Sigmoid colon (tissue), 7 donors: ENCODE results near the gene FBLN1. TPM values are rescaled to one million over a fixed set of nuclear protein-coding genes. Genes with fewer than 3 reads are reported as not detected.
"Not testable (repeated sequence)": the region's sequence is repeated elsewhere in the genome, so short reads cannot be mapped to it uniquely, and the experiment has no call there.

ENCODE experiments used
- DNase-seq: peaks from one replicate; pipeline ENCODE4 v3.0.0-alpha.2; 2019
- H3K27ac ChIP-seq, 4 donors: fragments of 200-600 bp; sonication (generic); one replicate each; pipeline ENCODE4 v1.5.1; 2016 to 2019; ENCODE audit warnings: mild to moderate bottlenecking in 1 of 4
- H3K27me3 ChIP-seq, 3 donors: fragments of 200-600 bp; sonication (generic); one replicate each; pipeline ENCODE4 v1.5.1; 2019; ENCODE audit warnings: mild to moderate bottlenecking in 1 of 3
- H3K36me3 ChIP-seq, 4 donors: fragments of 200-600 bp; sonication (generic); one replicate each; pipeline ENCODE4 v1.5.1; 2016 to 2019
- H3K4me1 ChIP-seq, 4 donors: fragments of 200-600 bp; sonication (generic); one replicate each; pipeline ENCODE4 v1.5.1; 2017 to 2019
- H3K4me3 ChIP-seq, 4 donors: fragments of 200-600 bp; sonication (generic); one replicate each; pipeline ENCODE4 v1.5.1; 2017 to 2019; ENCODE audit warnings: mild to moderate bottlenecking in 2 of 4, moderate library complexity in 1 of 4
- H3K9me3 ChIP-seq, 4 donors: fragments of 200-600 bp in 3 of 4; sonication (generic) in 3 of 4; one replicate each; pipeline versions ENCODE4 v1.5.1 to v1.6.1; 2013 to 2019
- CTCF ChIP-seq, 4 experiments: fragments of 450-650 bp in 3 of 4; fragments of 200-600 bp in 1 of 4; IDR thresholded peaks; one replicate each; pipeline ENCODE4 v1.5.1; 2016 to 2019; ENCODE audit warnings: antibody characterized with exemption in 4 of 4, mild to moderate bottlenecking in 3 of 4, moderate library complexity in 2 of 4
- EP300 ChIP-seq, 4 donors: sonication (generic); formaldehyde crosslinking; IDR thresholded peaks; one replicate each; pipeline ENCODE4 v1.6.1; 2017; ENCODE audit warnings: antibody characterized with exemption in 4 of 4
- POLR2A ChIP-seq, 2 donors: fragments of 450-650 bp; IDR thresholded peaks; one replicate each; pipeline ENCODE4 v1.6.1; 2016; ENCODE audit warnings: antibody characterized with exemption in 2 of 2, mild to moderate bottlenecking in 2 of 2, moderate library complexity in 2 of 2
- POLR2AphosphoS5 ChIP-seq, 4 donors: sonication (generic); formaldehyde crosslinking; IDR thresholded peaks; one replicate each; pipeline ENCODE4 v1.6.1; 2017; ENCODE audit warnings: antibody characterized with exemption in 4 of 4
- WGBS, 2 donors: extraction: QIAGEN DNeasy Blood & Tissue Kit; methylation state at CpG; one replicate each; pipeline ENCODE4 v1.1.7; 2013; 5-methylcytosine and 5-hydroxymethylcytosine counted together
- intact Hi-C: fragments of 100-400 bp; cut with DNase I; formaldehyde crosslinking; loops from one replicate; pipeline ENCODE4 v1.15.1; 2023
- polyA plus RNA-seq, 3 donors: library from polyadenylated mRNA; stranded (reverse); fragments of 200-250 nt; gene quantifications; one replicate each; pipeline ENCODE4 v1.2.3, GENCODE V29; 2013
- total RNA-seq, 4 donors: library from RNA; depleted of rRNA; stranded (reverse); fragments of >200 nt; gene quantifications; one replicate each; pipeline ENCODE4 v1.1.0, GENCODE V29; 2016
- donor health status: healthy with polysubstance abuse.
- donor health status: Bipolar disorder and iron deficiency.
- donor health status: healthy.

FBLN1 gene
- total and polyA plus RNA-seq, 7 donors, result 9.0 to 230 (median 123) TPM

GRCh38 chr22:45537734-45538181, 35.1 kb downstream of the FBLN1 start:
- TF ChIP-seq CTCF (IDR thresholded peaks at IDR 0.05) (no peak), POLR2AphosphoS5 (IDR thresholded peaks at IDR 0.05) (peak; percentile 7 to 48 (median 37))
- Histone ChIP-seq H3K9me3 (no peaks in the 10 kb centered on the region), H3K4me3 (peak overlapping the region in 2 of 4 donors; percentile 8 to 26), H3K36me3 (peaks cover 0 to 12% (median 0%) of the 10 kb centered on the region in 4 donors), H3K27ac (peak overlapping the region; percentile 67 to 77 (median 73)), H3K4me1 (peaks cover 0 to 55% (median 51%) of the 10 kb centered on the region in 4 donors), H3K27me3 (no peaks in the 10 kb centered on the region)
- DNase-seq, result peak; percentile 90
- 68 to 69% methylated on average over 15 of the region's 15 CpGs for WGBS, 2 donors
- intact Hi-C loops, result no loop called here

- DNase-seq, result no peak
- peak overlapping the region; percentile 67 to 77 (median 73) for H3K27ac ChIP-seq
- no peaks in the 10 kb centered on the region for H3K27me3 ChIP-seq
- WGBS, 2 donors, result 50 to 75% methylated on average over 4 of the region's 4 CpGs
- H3K9me3 ChIP-seq, result no peaks in the 10 kb centered on the region
- H3K4me3 ChIP-seq, result peak overlapping the region in 2 of 4 donors; percentile 8 to 26
- peaks cover 0 to 55% (median 51%) of the 10 kb centered on the region in 4 donors for H3K4me1 ChIP-seq
- H3K36me3 ChIP-seq, result peaks cover 0 to 17% (median 0%) of the 10 kb centered on the region in 4 donors
- TF ChIP-seq POLR2A (IDR thresholded peaks at IDR 0.05) (no peak), CTCF (IDR thresholded peaks at IDR 0.05) (no peak), EP300 (IDR thresholded peaks at IDR 0.05) (no peak), POLR2AphosphoS5 (IDR thresholded peaks at IDR 0.05) (no peak)
- intact Hi-C loops, result no loop called here
These were observed 35.6 kb downstream of the FBLN1 start for GRCh38 chr22:45538281-45538680.

GRCh38 chr22:45540122-45540521, 37.4 kb downstream of the FBLN1 start:
- Histone ChIP-seq H3K9me3 (no peaks in the 10 kb centered on the region), H3K4me1 (peaks cover 0 to 38% (median 36%) of the 10 kb centered on the region in 4 donors), H3K27ac (no peak overlapping the region), H3K4me3 (no peak overlapping the region), H3K27me3 (no peaks in the 10 kb centered on the region), H3K36me3 (peaks cover 0 to 27% (median 0%) of the 10 kb centered on the region in 4 donors)
- no peak for DNase-seq
- TF ChIP-seq POLR2A (IDR thresholded peaks at IDR 0.05), result no peak
- no peak for TF ChIP-seq CTCF (IDR thresholded peaks at IDR 0.05)
- TF ChIP-seq POLR2AphosphoS5 (IDR thresholded peaks at IDR 0.05), result no peak
- TF ChIP-seq EP300 (IDR thresholded peaks at IDR 0.05), result no peak
- intact Hi-C loops, result no loop called here
- WGBS, 2 donors, result 65 to 81% methylated on average over 8 of the region's 8 CpGs

DNA sequence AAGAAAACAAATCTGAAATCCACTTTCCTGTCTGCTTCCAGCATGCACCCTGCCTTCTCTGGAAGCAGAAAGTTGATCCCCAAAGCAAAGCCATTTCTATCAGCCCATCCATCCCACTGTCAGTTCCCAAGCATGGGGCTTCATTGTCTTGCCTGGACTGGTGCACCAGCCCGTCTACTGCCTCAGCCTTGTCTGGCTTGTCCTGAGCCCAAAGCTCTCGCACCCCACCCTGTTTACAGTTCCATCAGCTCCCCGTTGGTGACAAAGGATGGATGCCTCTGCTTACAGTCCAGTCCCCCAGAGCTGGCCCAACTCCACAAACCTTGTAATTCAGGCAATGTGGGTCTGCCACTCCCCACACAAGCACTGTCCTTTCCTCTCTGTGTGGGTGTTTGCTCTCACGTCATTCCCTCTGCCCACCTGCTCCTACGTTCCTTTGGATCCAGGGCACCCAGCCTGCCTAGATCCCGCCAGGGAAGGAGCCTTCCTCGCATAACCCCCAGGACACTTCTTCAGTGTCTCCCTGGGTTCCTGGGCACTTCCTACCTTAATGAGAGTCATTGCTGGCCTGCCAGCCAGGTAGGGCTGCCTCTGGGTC, 38.8 kb downstream of the FBLN1 start:
- Histone ChIP-seq H3K27ac (no peak overlapping the region), H3K4me3 (no peak overlapping the region), H3K27me3 (no peaks in the 10 kb centered on the region), H3K36me3 (peaks cover 0 to 30% (median 0%) of the 10 kb centered on the region in 4 donors), H3K4me1 (peaks cover 0 to 24% (median 23%) of the 10 kb centered on the region in 4 donors), H3K9me3 (no peaks in the 10 kb centered on the region)
- TF ChIP-seq EP300 (IDR thresholded peaks at IDR 0.05) (no peak), POLR2A (IDR thresholded peaks at IDR 0.05) (no peak)
- intact Hi-C loops, result no loop called here
- DNase-seq, result no peak
- 76 to 91% methylated on average over 7 of the region's 7 CpGs for WGBS, 2 donors

DNA sequence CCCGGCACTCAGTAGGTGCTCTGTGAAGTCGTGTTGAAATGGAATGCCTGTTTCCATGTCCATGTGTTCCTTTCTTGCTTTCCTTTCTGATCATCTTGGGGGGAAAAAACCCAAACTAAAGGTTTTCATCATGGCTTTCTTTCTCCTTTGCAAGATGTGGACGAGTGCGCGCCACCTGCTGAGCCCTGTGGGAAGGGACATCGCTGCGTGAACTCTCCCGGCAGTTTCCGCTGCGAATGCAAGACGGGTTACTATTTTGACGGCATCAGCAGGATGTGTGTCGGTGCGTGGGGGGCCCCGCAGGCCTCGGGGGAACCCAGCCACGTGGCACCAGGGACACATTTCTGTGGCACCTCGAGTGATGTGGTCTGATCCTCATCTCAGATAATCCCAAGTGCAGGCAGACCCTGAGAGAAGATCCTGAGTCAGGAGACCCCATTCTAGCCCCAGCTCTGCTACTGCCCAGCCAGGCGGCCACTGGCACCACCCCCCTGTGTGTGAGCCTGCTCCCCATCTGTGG, 39.4 kb downstream of the FBLN1 start:
- DNase-seq, result no peak
- H3K36me3 ChIP-seq, result peaks cover 0 to 30% (median 0%) of the 10 kb centered on the region in 4 donors
- WGBS, 2 donors, result 86 to 90% methylated on average over 19 of the region's 19 CpGs
- intact Hi-C loops, result no loop called here
- H3K9me3 ChIP-seq, result no peaks in the 10 kb centered on the region
- peaks cover 0 to 18% (median 17%) of the 10 kb centered on the region in 4 donors for H3K4me1 ChIP-seq
- TF ChIP-seq POLR2AphosphoS5 (IDR thresholded peaks at IDR 0.05) (no peak), CTCF (IDR thresholded peaks at IDR 0.05) (no peak), POLR2A (IDR thresholded peaks at IDR 0.05) (no peak), EP300 (IDR thresholded peaks at IDR 0.05) (no peak)
- no peak overlapping the region for H3K27ac ChIP-seq
- no peaks in the 10 kb centered on the region for H3K27me3 ChIP-seq
- no peak overlapping the region for H3K4me3 ChIP-seq

DNA sequence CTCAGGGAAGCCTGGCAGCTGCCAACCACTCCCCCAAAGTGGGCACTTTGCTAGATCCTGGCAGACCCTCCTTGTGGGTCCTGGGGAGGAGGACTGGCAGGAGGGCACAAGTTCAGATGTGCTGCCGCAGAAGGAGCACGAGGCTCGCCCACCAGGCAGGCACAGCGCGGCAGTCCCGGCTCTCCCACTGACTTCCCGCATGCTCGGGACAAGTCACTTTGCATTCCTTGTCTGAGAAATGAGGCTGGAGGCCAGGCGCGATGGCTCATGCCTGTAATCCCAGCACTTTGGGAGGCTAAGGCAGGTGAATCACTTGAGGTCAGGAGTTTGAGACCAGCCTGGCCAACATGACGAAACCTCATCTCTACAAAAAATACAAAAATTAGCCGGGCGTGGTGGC, 40.1 kb downstream of the FBLN1 start:
- Histone ChIP-seq H3K36me3 (peaks cover 0 to 33% (median 0%) of the 10 kb centered on the region in 4 donors), H3K4me1 (peaks cover 0 to 11% (median 11%) of the 10 kb centered on the region in 4 donors)
- WGBS, 2 donors, result 92 to 95% methylated on average over 13 of the region's 13 CpGs
- H3K27me3 ChIP-seq, DNase-seq, intact Hi-C loops, H3K4me3 ChIP-seq, H3K27ac ChIP-seq, H3K9me3 ChIP-seq: not testable (repeated sequence)
